Kidney capillary endothelial cell (primary cell): ENCODE data around the gene SON.
"Not testable (repeated sequence)": the region's sequence is repeated elsewhere in the genome, so short reads cannot be mapped to it uniquely, and the experiment has no call there.

Experiments used
- DNase-seq: peaks from one replicate; pipeline ENCODE4 v3.0.0-alpha.2; 2018; ENCODE audit warnings: low spot score

The SON gene

GRCh38 chr21:33542640-33543504, at the start of gene SON:
Gene SON, plus strand, starts transcription at chr21:33543038. Its CDS starts 55 bp downstream, at chr21:33543093.
- peak; percentile 98 for DNase-seq

GRCh38 chr21:33493756-33494155, 49.1 kb upstream of the SON start:
- no peak for DNase-seq

GRCh38 chr21:33495743-33496142, 47.1 kb upstream of the SON start:
- no peak for DNase-seq

GRCh38 chr21:33496345-33496744, 46.5 kb upstream of the SON start:
- DNase-seq: no peak

GRCh38 chr21:33505833-33506232, 37.0 kb upstream of the SON start:
- no peak for DNase-seq

GRCh38 chr21:33507003-33507402, 35.8 kb upstream of the SON start:
- DNase-seq: not testable (repeated sequence)

- no peak for DNase-seq
Observed at GRCh38 chr21:33510826-33511225, 32.0 kb upstream of the SON start.

- no peak for DNase-seq
Observed at GRCh38 chr21:33511639-33512038, 31.2 kb upstream of the SON start.

- no peak for DNase-seq
Observed at GRCh38 chr21:33512481-33512880, 30.4 kb upstream of the SON start.

GRCh38 chr21:33514229-33514628, 28.6 kb upstream of the SON start:
- DNase-seq: no peak

- DNase-seq: no peak
Observed at GRCh38 chr21:33518899-33519298, 23.9 kb upstream of the SON start.

GRCh38 chr21:33522297-33522952, 20.4 kb upstream of the SON start:
- no peak for DNase-seq

GRCh38 chr21:33522953-33523349, 19.9 kb upstream of the SON start:
- DNase-seq: no peak

- DNase-seq: no peak
Observed at GRCh38 chr21:33531007-33531406, 11.8 kb upstream of the SON start.

GRCh38 chr21:33537212-33537611, 5.6 kb upstream of the SON start:
- no peak for DNase-seq

- no peak for DNase-seq
Observed at GRCh38 chr21:33539616-33540015, 3.2 kb upstream of the SON start.

- no peak for DNase-seq
Observed at GRCh38 chr21:33540711-33541104, 2.1 kb upstream of the SON start.

GRCh38 chr21:33541105-33541711, 1.6 kb upstream of the SON start:
- no peak for DNase-seq

GRCh38 chr21:33541756-33542639, 840 bp upstream of the SON start, which contains the start of gene GART:
Gene GART, minus strand, starts transcription at chr21:33542117. Its CDS starts 2,802 bp downstream, at chr21:33539315.
- peak; percentile 60 for DNase-seq

- no peak for DNase-seq
Observed at GRCh38 chr21:33543505-33544129, 779 bp downstream of the SON start.

- no peak for DNase-seq
Observed at GRCh38 chr21:33544451-33545195, 1.8 kb downstream of the SON start.
